ENCODE results near the gene ITGB7.

DNA sequence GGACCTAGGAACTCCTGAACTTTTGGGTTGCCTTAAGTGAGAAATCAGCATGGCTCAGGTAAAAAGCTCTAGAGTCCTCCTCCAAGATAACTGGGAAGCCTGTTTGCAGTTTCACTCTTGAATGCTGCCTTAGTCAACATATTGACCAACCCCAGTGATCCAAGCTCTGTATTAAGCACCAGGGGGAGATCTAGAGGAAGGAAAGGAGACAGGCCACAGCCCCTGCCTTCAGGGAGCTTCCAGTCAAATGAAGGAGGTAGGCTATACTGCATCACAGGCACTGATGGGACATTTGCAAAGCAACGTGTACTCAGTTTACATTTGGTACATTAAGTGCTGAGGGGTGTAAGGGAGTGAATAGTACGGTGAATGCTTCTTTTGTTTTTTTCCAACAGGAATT is 25.1 kb downstream of the ITGB7 start:
- TF ChIP-seq, protein P1, sequence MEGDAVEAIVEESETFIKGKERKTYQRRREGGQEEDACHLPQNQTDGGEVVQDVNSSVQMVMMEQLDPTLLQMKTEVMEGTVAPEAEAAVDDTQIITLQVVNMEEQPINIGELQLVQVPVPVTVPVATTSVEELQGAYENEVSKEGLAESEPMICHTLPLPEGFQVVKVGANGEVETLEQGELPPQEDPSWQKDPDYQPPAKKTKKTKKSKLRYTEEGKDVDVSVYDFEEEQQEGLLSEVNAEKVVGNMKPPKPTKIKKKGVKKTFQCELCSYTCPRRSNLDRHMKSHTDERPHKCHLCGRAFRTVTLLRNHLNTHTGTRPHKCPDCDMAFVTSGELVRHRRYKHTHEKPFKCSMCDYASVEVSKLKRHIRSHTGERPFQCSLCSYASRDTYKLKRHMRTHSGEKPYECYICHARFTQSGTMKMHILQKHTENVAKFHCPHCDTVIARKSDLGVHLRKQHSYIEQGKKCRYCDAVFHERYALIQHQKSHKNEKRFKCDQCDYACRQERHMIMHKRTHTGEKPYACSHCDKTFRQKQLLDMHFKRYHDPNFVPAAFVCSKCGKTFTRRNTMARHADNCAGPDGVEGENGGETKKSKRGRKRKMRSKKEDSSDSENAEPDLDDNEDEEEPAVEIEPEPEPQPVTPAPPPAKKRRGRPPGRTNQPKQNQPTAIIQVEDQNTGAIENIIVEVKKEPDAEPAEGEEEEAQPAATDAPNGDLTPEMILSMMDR (IDR thresholded peaks at IDR 0.05) = no peak
- no peak for TF ChIP-seq POLR2A (IDR thresholded peaks at IDR 0.05)
